ENCODE results near the gene SOWAHC.
A peak's percentile ranks its signal among the peaks of the same experiment; 100 is the strongest.
"Not testable (repeated sequence)": the region's sequence is repeated elsewhere in the genome, so short reads cannot be mapped to it uniquely, and the experiment has no call there.

SOWAHC gene

GRCh38 chr2:109613922-109614714, at the start of gene SOWAHC, which contains the start of gene SEPTIN10:
SOWAHC (plus strand) TSS chr2:109614364; CDS start chr2:109614490, 126 bp downstream.
SEPTIN10 (minus strand) TSS chr2:109613966; CDS start chr2:109613827, 139 bp downstream.
- DNase-seq = peak; percentile 68

- DNase-seq = no peak
These were observed 38.8 kb upstream of the SOWAHC start for GRCh38 chr2:109575373-109575772.

- DNase-seq = not testable (repeated sequence)
These were observed 36.5 kb upstream of the SOWAHC start for GRCh38 chr2:109577630-109578029.

- DNase-seq = no peak
These were observed 31.0 kb upstream of the SOWAHC start for GRCh38 chr2:109582928-109583895.

- no peak for DNase-seq
These were observed 27.5 kb upstream of the SOWAHC start for GRCh38 chr2:109586687-109587086.

GRCh38 chr2:109591206-109591605, 23.0 kb upstream of the SOWAHC start:
- no peak for DNase-seq

GRCh38 chr2:109592905-109593304, 21.3 kb upstream of the SOWAHC start:
- no peak for DNase-seq

- no peak for DNase-seq
These were observed 19.8 kb upstream of the SOWAHC start for GRCh38 chr2:109594246-109594885.

GRCh38 chr2:109595644-109596043, 18.5 kb upstream of the SOWAHC start:
- DNase-seq = no peak

GRCh38 chr2:109597283-109597682, 16.9 kb upstream of the SOWAHC start:
- DNase-seq = no peak

- no peak for DNase-seq
These were observed 12.4 kb upstream of the SOWAHC start for GRCh38 chr2:109601783-109602182.

GRCh38 chr2:109602617-109603188, 11.5 kb upstream of the SOWAHC start:
- DNase-seq = no peak

- DNase-seq = no peak
These were observed 9.6 kb upstream of the SOWAHC start for GRCh38 chr2:109604597-109604996.

- no peak for DNase-seq
These were observed 6.4 kb upstream of the SOWAHC start for GRCh38 chr2:109607766-109608165.

- no peak for DNase-seq
These were observed 4.7 kb upstream of the SOWAHC start for GRCh38 chr2:109609352-109610024.

- DNase-seq = no peak
These were observed 2.6 kb upstream of the SOWAHC start for GRCh38 chr2:109611467-109612095.

GRCh38 chr2:109613081-109613921, 863 bp upstream of the SOWAHC start:
- DNase-seq = no peak

GRCh38 chr2:109614715-109615636, 812 bp downstream of the SOWAHC start:
- DNase-seq = no peak

GRCh38 chr2:109615637-109616144, 1.5 kb downstream of the SOWAHC start:
- no peak for DNase-seq

Measured in activated CD8-positive, alpha-beta memory T cell treated with anti-CD3 and anti-CD28 coated beads, Interleukin-2, amount 50 U/mL, for 4 hours (primary cell).